Natural killer cell (primary cell): Measurements from ENCODE around the gene RO60. TPM values are rescaled to one million over a fixed set of nuclear protein-coding genes. Genes with fewer than 3 reads are reported as not detected.

ENCODE experiments used
- ATAC-seq, 3 donors: fragments of 150-1000 bp in 2 of 3; fragments of 200-7000 bp in 1 of 3; cut with Tn5 transposase; 1 replicate in 1 of 3; 2 replicates in 2 of 3; pipeline ENCODE4 v1.10.0; 2021; ENCODE audit warnings: mild to moderate bottlenecking in 2 of 3, moderate library complexity in 2 of 3
- DNase-seq, 2 donors: peaks; one replicate each; pipeline versions ENCODE4 v3.0.0 to v3.0.0-alpha.2; 2013 to 2021; ENCODE audit warnings: mixed read lengths in 1 of 2
- H3K27ac ChIP-seq: one replicate; pipeline ENCODE4 v1.5.1; 2013; ENCODE audit warnings: mild to moderate bottlenecking, low read length
- H3K27me3 ChIP-seq: one replicate; pipeline ENCODE4 v1.6.1; 2013; ENCODE audit warnings: low read length; ENCODE audit not compliant: control insufficient read depth, insufficient read depth
- H3K36me3 ChIP-seq: one replicate; pipeline ENCODE4 v1.6.1; 2013; ENCODE audit warnings: low read length; ENCODE audit not compliant: control insufficient read depth, insufficient read depth
- H3K4me1 ChIP-seq: one replicate; pipeline ENCODE4 v1.6.1; 2013; ENCODE audit warnings: low read length; ENCODE audit not compliant: control insufficient read depth, insufficient read depth
- H3K4me3 ChIP-seq: one replicate; pipeline ENCODE4 v1.5.1; 2013; ENCODE audit warnings: low read length
- H3K9me3 ChIP-seq: one replicate; pipeline ENCODE4 v1.6.1; 2013; ENCODE audit warnings: low read length; ENCODE audit not compliant: control insufficient read depth, insufficient read depth
- H3K27ac Mint-ChIP-seq, 2 donors: one replicate each; pipeline ENCODE4 v1.8.0; 2022; ENCODE audit warnings: mild to moderate bottlenecking in 2 of 2, mixed read lengths in 2 of 2, moderate library complexity in 1 of 2
- H3K27me3 Mint-ChIP-seq, 2 donors: one replicate each; pipeline ENCODE4 v1.8.0; 2022; ENCODE audit warnings: low read depth in 2 of 2, mixed read lengths in 2 of 2
- H3K36me3 Mint-ChIP-seq: one replicate; pipeline ENCODE4 v1.8.0; 2022; ENCODE audit warnings: mixed read lengths
- H3K4me1 Mint-ChIP-seq, 2 donors: one replicate each; pipeline ENCODE4 v1.8.0; 2022; ENCODE audit warnings: mixed read lengths in 2 of 2
- H3K4me3 Mint-ChIP-seq: one replicate; pipeline ENCODE4 v1.8.0; 2022; ENCODE audit warnings: mild to moderate bottlenecking, moderate library complexity, mixed read lengths
- H3K9me3 Mint-ChIP-seq, 2 donors: one replicate each; pipeline ENCODE4 v1.8.0; 2022; ENCODE audit warnings: mixed read lengths in 2 of 2
- CTCF ChIP-seq: fragments of 200-600 bp; IDR thresholded peaks from one replicate; pipeline ENCODE4 v1.8.0; 2022; ENCODE audit warnings: antibody characterized with exemption
- WGBS: methylation state at CpG from one replicate; pipeline ENCODE4 v1.1.7; 2013; ENCODE audit warnings: missing lambda C conversion rate; ENCODE audit not compliant: insufficient coverage; 5-methylcytosine and 5-hydroxymethylcytosine counted together
- intact Hi-C: fragments of 100-400 bp; cut with micrococcal nuclease; formaldehyde crosslinking; loops from one replicate; pipeline ENCODE4 v1.14.2; 2022
- total RNA-seq, 4 donors: library from RNA; stranded (reverse); fragments of 120-200 nt in 1 of 4; gene quantifications; one replicate each; pipeline versions ENCODE4 v1.2.3 to v1.2.4, GENCODE V29; 2013 to 2022

The RO60 gene
- total RNA-seq, 3 donors from 2014 or later (not counting 1 experiment from before 2014, with no cell fraction given) = 74.3 to 95.5 (median 78.9) TPM

GRCh38 chr1:193083365-193084088 is 24.1 kb downstream of the RO60 start:
- no peaks in the 10 kb centered on the region for H3K9me3 Mint-ChIP-seq
- Histone ChIP-seq H3K4me1 (no peaks in the 10 kb centered on the region), H3K4me3 (no peak overlapping the region), H3K36me3 (peaks cover 67% of the 10 kb centered on the region), H3K27me3 (no peaks in the 10 kb centered on the region), H3K27ac (no peak overlapping the region), H3K9me3 (no peaks in the 10 kb centered on the region)
- no peaks in the 10 kb centered on the region for H3K27me3 Mint-ChIP-seq
- intact Hi-C loops = no loop called here
- 85% methylated on average over 4 of the region's 6 CpGs for WGBS
- no peak overlapping the region for H3K4me3 Mint-ChIP-seq
- no peak overlapping the region for H3K27ac Mint-ChIP-seq
- ATAC-seq (no peak), DNase-seq (no peak)
- H3K4me1 Mint-ChIP-seq = no peaks in the 10 kb centered on the region
- no peak for TF ChIP-seq CTCF
- peaks cover 16% of the 10 kb centered on the region for H3K36me3 Mint-ChIP-seq

DNA sequence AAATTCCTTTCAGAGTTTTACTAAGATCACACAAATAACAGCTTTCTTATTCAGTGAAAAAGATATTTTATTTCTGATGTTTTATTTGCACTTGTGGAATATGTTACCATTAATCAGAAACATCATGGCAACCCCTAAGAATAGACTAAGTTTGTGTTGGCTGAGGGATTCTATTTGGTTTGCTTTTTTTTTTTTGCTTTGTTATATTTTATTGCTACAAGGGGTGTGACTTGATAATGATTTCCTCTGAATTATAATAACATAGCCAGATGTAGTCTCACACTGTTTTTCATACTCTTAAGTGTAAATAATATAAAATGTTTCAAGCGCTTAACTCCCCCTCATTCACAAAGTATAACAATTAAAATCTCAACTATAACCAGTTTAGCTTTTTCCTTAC is 25.9 kb downstream of the RO60 start:
- ATAC-seq (no peak), DNase-seq (no peak)
- Mint-ChIP-seq H3K27ac (no peak overlapping the region), H3K9me3 (no peaks in the 10 kb centered on the region), H3K4me1 (no peaks in the 10 kb centered on the region), H3K4me3 (no peak overlapping the region), H3K36me3 (peaks cover 13% of the 10 kb centered on the region), H3K27me3 (no peaks in the 10 kb centered on the region)
- Histone ChIP-seq H3K27me3 (no peaks in the 10 kb centered on the region), H3K4me1 (no peaks in the 10 kb centered on the region), H3K27ac (no peak overlapping the region), H3K9me3 (no peaks in the 10 kb centered on the region), H3K36me3 (peaks cover 58% of the 10 kb centered on the region), H3K4me3 (no peak overlapping the region)
- no peak for TF ChIP-seq CTCF
- no CpG with 5 or more reads among the region's 1 CpG for WGBS
- intact Hi-C loops = no loop called here

DNA sequence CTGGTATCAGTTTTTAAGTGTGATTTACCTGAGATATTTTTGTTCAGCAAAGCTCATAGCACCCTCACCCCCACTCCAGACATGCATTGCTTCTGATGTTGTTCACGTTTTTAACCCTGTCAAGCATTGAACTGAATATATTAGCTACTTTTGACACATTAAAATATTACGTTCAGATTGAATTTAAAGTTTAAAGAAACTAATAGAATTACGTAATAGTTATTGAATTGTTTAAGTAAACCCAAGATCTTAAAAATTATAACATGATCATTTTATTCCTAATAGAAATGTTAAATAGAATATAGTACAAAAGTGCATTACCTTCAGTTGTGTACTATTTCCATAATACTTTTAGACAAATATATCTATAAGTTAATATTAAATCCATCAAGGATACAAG is 26.9 kb downstream of the RO60 start:
- no peaks in the 10 kb centered on the region for H3K4me1 Mint-ChIP-seq
- no peak overlapping the region for H3K27ac Mint-ChIP-seq
- no peaks in the 10 kb centered on the region for H3K9me3 Mint-ChIP-seq
- Histone ChIP-seq H3K27me3 (no peaks in the 10 kb centered on the region), H3K4me3 (no peak overlapping the region), H3K4me1 (no peaks in the 10 kb centered on the region), H3K27ac (no peak overlapping the region), H3K36me3 (peaks cover 51% of the 10 kb centered on the region), H3K9me3 (no peaks in the 10 kb centered on the region)
- no peak overlapping the region for H3K4me3 Mint-ChIP-seq
- intact Hi-C loops = no loop called here
- no peak for DNase-seq
- no peaks in the 10 kb centered on the region for H3K27me3 Mint-ChIP-seq
- no peak for ATAC-seq
- TF ChIP-seq CTCF = no peak
- WGBS = 100% methylated on average over 1 of the region's 3 CpGs
- peaks cover 13% of the 10 kb centered on the region for H3K36me3 Mint-ChIP-seq

- no peaks in the 10 kb centered on the region for H3K4me1 ChIP-seq
- no peak overlapping the region for H3K27ac ChIP-seq
- H3K36me3 ChIP-seq = peaks cover 41% of the 10 kb centered on the region
- 96% methylated on average over 3 of the region's 3 CpGs for WGBS
- H3K36me3 Mint-ChIP-seq = peaks cover 13% of the 10 kb centered on the region
- no peaks in the 10 kb centered on the region for H3K27me3 Mint-ChIP-seq
- H3K4me1 Mint-ChIP-seq = no peaks in the 10 kb centered on the region
- H3K4me3 Mint-ChIP-seq = no peak overlapping the region
- no peak for TF ChIP-seq CTCF
- intact Hi-C loops = no loop called here
- H3K4me3 ChIP-seq = no peak overlapping the region
- peak overlapping the region; percentile 41 to 51 for H3K27ac Mint-ChIP-seq
- ATAC-seq (no peak), DNase-seq (no peak)
- no peaks in the 10 kb centered on the region for H3K9me3 ChIP-seq
- H3K9me3 Mint-ChIP-seq = no peaks in the 10 kb centered on the region
- no peaks in the 10 kb centered on the region for H3K27me3 ChIP-seq
Measured at GRCh38 chr1:193087893-193088292, 28.5 kb downstream of the RO60 start.
